Measurements from ENCODE around the gene MICALL2.

- TF ChIP-seq POLR2AphosphoS5 (IDR thresholded peaks at IDR 0.05; ENCODE audit: borderline replicate concordance, low read depth, low read length) (no peak), FOXP2 (optimal IDR thresholded peaks at IDR 0.05; ENCODE audit: control extremely low read depth, extremely low read length, insufficient read depth) (no peak), EZH2 (IDR thresholded peaks at IDR 0.05) (no peak)
Observed at GRCh38 chr7:1404898-1405548, 54.2 kb downstream of the MICALL2 start.

Measured in SK-N-MC (cell line).